Left renal pelvis (tissue), 4 donors: ENCODE results near the gene MBD6. TPM values are rescaled to one million over a fixed set of nuclear protein-coding genes. Genes with fewer than 3 reads are reported as not detected.

Experiments
- DNase-seq, 4 donors: peaks; one replicate each; pipeline ENCODE4 v3.0.0-alpha.2; 2013; ENCODE audit warnings: low read depth in 4 of 4, low spot score in 3 of 4
- polyA plus RNA-seq, 4 donors: library from polyadenylated mRNA; unstranded; fragments of 120-200 nt; gene quantifications; one replicate each; pipeline ENCODE4 v1.2.1, GENCODE V29; 2013; ENCODE audit not compliant: insufficient read length in 4 of 4

Gene MBD6
- polyA plus RNA-seq, 4 donors: 52.6 to 99.8 (median 61.2) TPM

GRCh38 chr12:57525615-57526383, 3.2 kb downstream of the MBD6 start:
- DNase-seq: no peak

GRCh38 chr12:57526477-57527126, 4.0 kb downstream of the MBD6 start:
- no peak for DNase-seq

GRCh38 chr12:57527184-57527583, 4.6 kb downstream of the MBD6 start:
- no peak for DNase-seq

DNA sequence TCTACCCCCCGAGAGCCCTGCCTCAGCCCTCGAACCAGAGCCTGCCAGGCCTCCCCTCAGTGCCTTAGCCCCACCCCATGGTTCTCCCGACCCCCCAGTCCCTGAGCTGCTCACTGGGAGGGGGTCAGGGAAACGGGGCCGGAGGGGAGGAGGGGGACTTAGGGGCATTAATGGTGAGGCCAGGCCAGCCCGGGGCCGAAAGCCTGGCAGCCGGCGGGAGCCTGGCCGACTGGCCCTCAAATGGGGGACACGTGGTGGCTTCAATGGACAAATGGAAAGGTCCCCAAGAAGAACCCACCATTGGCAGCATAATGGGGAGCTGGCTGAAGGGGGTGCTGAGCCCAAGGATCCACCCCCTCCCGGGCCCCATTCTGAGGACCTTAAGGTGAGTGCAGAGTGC, 5.6 kb downstream of the MBD6 start:
- DNase-seq: no peak

DNA sequence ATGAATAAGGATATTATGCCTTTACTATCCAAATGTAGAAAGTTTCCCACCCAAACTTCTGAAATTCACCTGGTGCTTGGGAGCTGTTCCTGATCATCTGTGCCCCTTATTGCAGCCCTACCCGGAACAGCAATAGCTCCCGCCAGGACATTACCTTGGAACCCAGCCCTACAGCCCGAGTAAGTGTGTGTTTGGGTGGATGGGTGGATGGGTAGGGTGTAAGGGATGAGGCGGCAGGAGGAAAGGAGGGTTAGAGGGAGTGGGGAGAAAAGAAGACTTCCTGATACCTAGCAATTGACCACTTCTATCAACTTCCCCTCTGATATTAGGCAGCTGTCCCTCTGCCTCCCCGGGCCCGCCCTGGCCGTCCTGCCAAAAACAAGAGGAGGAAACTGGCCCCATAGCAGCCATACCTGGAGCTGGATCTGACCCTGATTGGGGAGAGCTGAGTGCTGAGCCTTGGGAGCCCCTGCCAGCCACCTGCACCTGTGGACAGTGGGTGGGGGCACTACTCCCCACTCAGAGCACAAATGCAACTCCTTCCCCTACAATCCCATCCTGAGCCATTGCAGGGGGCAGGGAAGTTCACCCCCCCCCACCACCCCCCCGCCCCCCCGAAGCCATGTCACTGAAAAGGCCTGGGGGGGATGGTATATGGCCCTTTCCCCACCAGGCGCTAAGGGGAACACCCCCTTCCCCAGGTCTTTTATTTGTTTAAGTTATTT, 6.4 kb downstream of the MBD6 start:
- no peak for DNase-seq

DNA sequence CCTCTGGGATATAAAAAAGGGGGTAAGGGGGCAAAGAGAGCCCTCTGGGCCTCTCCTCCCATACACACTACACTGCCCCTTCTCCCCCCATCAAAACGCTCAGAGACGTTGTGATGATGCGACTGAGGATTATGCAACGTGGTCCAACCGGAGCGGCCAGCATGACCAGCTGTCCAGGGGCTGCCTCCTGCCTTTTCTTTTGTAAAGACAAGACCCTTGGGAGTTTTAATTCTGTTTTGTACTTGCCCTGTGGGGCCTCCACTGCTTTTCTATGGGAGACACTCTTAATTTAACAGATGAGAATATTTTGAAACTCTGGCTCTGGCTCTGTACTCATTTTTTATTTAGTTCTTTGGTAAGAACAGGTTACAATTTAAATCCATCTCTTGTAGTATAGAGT, 7.2 kb downstream of the MBD6 start:
- DNase-seq: no peak

GRCh38 chr12:57530396-57531142, 7.9 kb downstream of the MBD6 start:
- no peak for DNase-seq

GRCh38 chr12:57531836-57532235, 9.2 kb downstream of the MBD6 start:
- no peak for DNase-seq

DNA sequence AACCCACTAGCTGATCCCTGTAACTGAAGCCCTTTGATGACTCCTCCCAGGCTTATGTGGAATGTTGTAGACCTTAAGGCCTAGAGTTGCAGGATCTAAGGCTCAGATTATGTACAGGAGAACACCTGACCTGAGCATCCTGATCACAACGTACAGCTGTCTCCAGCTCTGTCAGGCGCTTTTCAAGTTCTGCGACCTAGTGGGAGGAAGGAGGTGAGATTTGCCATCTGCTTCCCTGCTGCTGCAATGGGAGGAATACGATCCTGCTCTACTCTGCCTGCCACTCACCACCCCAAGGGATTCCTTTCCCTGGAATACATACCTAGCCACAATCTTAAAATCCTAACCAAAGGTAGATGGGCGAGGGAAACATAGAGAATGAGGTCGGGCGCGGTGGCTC, 10.5 kb downstream of the MBD6 start:
- no peak for DNase-seq

- no peak for DNase-seq
Observed at GRCh38 chr12:57534250-57534649, 11.6 kb downstream of the MBD6 start.

GRCh38 chr12:57534991-57535543, 12.4 kb downstream of the MBD6 start:
- DNase-seq: no peak

DNA sequence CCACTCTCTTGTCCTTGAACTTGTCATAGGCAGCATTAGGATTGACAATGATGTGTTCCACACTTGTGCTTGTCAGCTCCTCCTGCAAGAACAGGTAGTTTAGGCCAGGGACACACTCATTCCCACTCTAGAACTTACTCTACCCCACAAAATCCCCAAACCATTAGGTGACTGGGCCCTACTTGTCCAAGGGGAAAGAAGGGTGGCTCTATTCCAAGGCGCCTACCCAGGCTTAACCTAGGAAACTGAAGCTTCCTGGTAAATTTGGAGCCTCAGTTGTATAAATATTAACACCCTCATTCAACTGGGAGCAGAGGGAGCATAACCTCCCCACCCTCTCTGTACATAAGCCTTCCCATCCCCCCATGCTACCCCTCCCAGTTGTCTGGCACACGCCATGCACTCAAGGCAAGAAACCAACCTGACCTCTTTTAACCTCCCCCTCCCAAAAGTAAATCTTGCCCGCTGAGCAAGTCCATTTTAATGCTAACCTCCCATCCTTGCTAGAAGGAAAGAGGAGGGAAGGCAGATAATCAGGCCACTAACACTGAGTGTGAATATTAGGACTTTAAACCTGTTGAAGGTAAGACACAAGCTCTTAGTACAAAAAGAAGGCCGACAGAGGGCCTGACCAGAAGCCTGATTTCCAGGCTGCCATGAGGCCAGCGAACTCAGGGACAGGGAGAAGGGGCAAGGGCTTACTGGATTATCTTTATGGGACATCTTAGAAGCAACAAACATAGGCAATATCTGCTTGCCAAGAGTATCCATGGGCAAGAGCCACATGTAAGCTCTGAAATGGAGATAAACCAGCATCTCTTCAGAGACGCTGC, 13.4 kb downstream of the MBD6 start:
- DNase-seq: no peak

DNA sequence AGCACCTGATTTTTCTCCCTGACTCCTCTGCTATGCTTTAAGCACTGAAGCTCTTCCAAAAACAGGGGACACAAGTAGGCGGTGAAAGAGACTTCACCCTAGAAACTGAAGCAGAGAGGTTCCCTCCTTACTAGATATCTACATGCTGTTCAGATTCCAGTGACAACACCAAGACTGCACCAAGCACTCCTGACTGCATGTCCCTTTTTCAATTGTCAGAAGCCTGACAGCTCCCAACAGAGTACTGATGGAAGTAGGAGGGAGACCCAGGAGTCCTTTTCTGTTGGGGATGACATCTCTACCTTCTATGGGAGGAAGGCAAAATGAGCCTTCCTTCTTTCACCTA, 13.9 kb downstream of the MBD6 start:
- no peak for DNase-seq

GRCh38 chr12:57539134-57539768, 16.6 kb downstream of the MBD6 start:
- DNase-seq: no peak

DNA sequence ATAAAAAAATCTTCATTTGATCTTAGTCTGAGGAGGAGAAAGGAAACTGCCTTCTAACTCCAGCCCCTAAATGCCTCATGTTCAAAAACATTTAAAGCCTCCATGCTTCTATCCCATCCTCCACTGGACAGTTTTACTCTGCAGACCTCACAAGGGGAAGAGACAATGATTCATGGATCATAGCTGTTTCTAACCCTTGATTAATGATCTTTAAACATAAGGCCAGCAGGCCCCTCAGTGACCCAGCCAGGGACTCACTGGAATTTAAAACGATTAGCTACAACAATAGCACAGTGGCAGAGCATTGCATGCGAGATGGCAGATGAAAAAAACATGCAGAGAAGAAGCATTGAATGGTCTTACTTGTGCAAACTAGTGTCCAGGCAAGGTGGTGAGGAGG, 18.4 kb downstream of the MBD6 start:
- DNase-seq: no peak

DNA sequence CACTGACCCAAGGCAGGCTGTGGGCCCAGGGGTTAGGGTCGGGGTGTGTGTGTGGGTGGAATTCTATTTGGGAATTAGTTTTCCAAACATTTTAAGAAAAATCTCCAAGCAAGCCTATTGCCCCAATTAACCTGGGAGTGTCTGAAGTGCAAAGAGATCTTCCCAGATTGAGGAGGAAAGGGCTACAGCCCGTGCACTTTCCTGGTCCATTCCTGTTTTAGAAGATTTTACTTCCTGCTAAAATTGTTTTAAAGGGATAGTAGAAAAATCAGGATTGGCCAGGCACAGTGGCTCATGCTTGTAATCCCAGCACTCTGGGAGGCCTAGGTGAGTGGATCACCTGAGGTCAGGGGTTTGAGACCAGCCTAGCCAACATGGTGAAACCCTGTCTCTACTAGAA, 19.1 kb downstream of the MBD6 start:
- no peak for DNase-seq

DNA sequence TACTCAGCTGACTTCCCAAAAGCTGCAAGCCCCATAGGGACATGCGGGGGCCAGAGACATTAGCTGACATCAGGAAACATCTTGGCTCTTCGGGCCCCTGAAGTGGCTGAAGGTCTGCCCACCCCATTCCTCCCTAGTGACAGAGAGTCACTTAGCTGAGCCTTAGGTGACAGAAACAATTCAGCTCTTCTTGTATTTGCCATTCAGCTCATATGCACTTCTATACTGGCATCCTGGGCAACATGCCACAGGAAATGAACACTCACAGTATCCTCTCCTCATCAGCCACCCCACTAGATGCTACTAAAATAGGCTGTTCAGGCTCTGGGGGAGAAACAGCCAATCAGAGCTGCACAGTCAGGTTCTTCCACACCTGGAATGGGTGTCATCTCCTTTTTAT, 21.0 kb downstream of the MBD6 start:
- DNase-seq: no peak

DNA sequence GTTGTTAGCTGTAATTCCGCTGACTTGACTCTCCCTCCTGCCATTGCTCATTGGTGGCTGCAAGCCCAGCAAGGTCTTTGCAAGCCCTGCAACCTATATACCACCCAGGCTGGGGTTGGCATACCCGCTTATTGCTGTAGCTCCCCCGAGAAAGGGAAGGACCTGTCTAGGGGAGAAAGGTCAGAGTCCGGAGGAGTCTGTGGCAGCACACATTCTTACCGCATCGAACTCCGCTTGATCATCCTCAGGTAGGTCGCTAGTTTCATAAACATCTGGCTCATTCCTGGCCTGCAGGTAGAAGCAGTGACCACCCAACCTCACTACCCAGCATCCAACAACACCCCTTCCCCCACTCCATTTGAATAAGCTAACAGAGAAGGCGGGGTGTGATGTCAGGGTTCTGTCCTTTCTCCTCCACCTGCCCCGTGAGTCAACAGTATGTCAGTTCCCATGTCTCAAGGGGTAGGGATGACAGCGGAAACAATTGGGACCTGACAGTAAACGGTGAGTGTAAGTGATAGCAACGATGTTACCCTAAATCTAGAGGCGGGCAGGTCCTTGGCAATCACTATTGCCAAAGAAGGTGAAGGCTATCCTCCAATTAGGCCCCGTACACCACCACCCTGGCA, 23.3 kb downstream of the MBD6 start:
- no peak for DNase-seq
